ENCODE data around the gene PPM1G.

Gene PPM1G

GRCh38 chr2:27416151-27416550 is 6.8 kb upstream of the PPM1G start:
- DNase-seq (ENCODE audit: low read depth, low spot score) = no peak

GRCh38 chr2:27412419-27413152 is 3.2 kb upstream of the PPM1G start:
- no peak for DNase-seq (ENCODE audit: low read depth, low spot score)

- DNase-seq (ENCODE audit: low read depth, low spot score) = peak; percentile 12
These were observed 630 bp downstream of the PPM1G start for GRCh38 chr2:27408601-27409320.

GRCh38 chr2:27407798-27408491 is 1.4 kb downstream of the PPM1G start:
- peak; percentile 65 for DNase-seq (ENCODE audit: low read depth, low spot score)

- DNase-seq (ENCODE audit: low read depth, low spot score) = no peak
These were observed 8.8 kb downstream of the PPM1G start for GRCh38 chr2:27400348-27401135.

- DNase-seq (ENCODE audit: low read depth, low spot score) = no peak
These were observed 10.4 kb downstream of the PPM1G start for GRCh38 chr2:27398962-27399361.

- no peak for DNase-seq (ENCODE audit: low read depth, low spot score)
These were observed 16.2 kb downstream of the PPM1G start for GRCh38 chr2:27393225-27393624.

GRCh38 chr2:27390822-27391679 is 18.3 kb downstream of the PPM1G start:
- DNase-seq (ENCODE audit: low read depth, low spot score) = no peak

- no peak for DNase-seq (ENCODE audit: low read depth, low spot score)
These were observed 27.7 kb downstream of the PPM1G start for GRCh38 chr2:27381577-27382181.

GRCh38 chr2:27380626-27381545 is 28.5 kb downstream of the PPM1G start, which contains the start of gene ZNF513:
Gene ZNF513 (minus strand): TSS chr2:27380734. CDS start chr2:27380526, 208 bp downstream.
- peak; percentile 99 for DNase-seq (ENCODE audit: low read depth, low spot score)

GRCh38 chr2:27379836-27380625 is 29.4 kb downstream of the PPM1G start:
- peak; percentile 57 for DNase-seq (ENCODE audit: low read depth, low spot score)

GRCh38 chr2:27379383-27379835 is 30.0 kb downstream of the PPM1G start:
- DNase-seq (ENCODE audit: low read depth, low spot score) = no peak

GRCh38 chr2:27378809-27379290 is 30.5 kb downstream of the PPM1G start:
- no peak for DNase-seq (ENCODE audit: low read depth, low spot score)

- no peak for DNase-seq (ENCODE audit: low read depth, low spot score)
These were observed 31.1 kb downstream of the PPM1G start for GRCh38 chr2:27378096-27378808.

GRCh38 chr2:27377618-27378095 is 31.7 kb downstream of the PPM1G start:
- no peak for DNase-seq (ENCODE audit: low read depth, low spot score)

- DNase-seq (ENCODE audit: low read depth, low spot score) = no peak
These were observed 32.3 kb downstream of the PPM1G start for GRCh38 chr2:27376866-27377617.

All from ELF-1 (cell line).